PC-9 (cell line): ENCODE measurements around the gene FILIP1. TPM values are rescaled to one million over a fixed set of nuclear protein-coding genes. Genes with fewer than 3 reads are reported as not detected.

Experiments
- BruUV-seq: library from RNA; stranded (reverse); fragments of 400-500 nt; replicated peaks from 2 replicates; lab custom pipeline; 2021; lab: Mats Ljungman, UMichigan
- CTCF ChIA-PET: fragments of 300-600 bp; sonication (Branson Sonifier 250); formaldehyde crosslinking; loops from one replicate; lab custom pipeline; 2022; ENCODE audit warnings: antibody characterized with exemption; lab: Charles Lee
- POLR2A ChIA-PET: fragments of 300-600 bp; sonication (Branson Sonifier 250); formaldehyde crosslinking; loops from one replicate; lab custom pipeline; 2022; ENCODE audit warnings: antibody characterized with exemption; ENCODE audit not compliant: unreplicated experiment; lab: Charles Lee
- DNase-seq, 2 experiments: peaks; one replicate each; pipeline versions ENCODE4 v3.0.0 to v3.0.0-alpha.2; 2015 to 2022; ENCODE audit warnings: mixed read lengths in 1 of 2
- H2AFZ ChIP-seq: fragments of 200-600 bp; sonication (generic); 2 replicates; pipeline ENCODE4 v1.8.1; 2017; ENCODE audit warnings: antibody characterized with exemption
- H3F3A ChIP-seq: fragments of 200-600 bp; sonication (generic); 2 replicates; pipeline ENCODE4 v1.8.1; 2017; ENCODE audit warnings: antibody characterized with exemption, mild to moderate bottlenecking, low read depth; ENCODE audit not compliant: insufficient read depth
- H3K27ac ChIP-seq: fragments of 200-600 bp; sonication (generic); 2 replicates; pipeline ENCODE4 v1.6.1; 2016; ENCODE audit warnings: mixed run types
- H3K27me3 ChIP-seq: fragments of 200-600 bp; sonication (generic); 2 replicates; pipeline ENCODE4 v1.6.1; 2016; ENCODE audit warnings: low read depth, mixed run types; ENCODE audit not compliant: insufficient read depth
- H3K36me3 ChIP-seq: fragments of 200-600 bp; sonication (generic); 2 replicates; pipeline ENCODE4 v1.6.1; 2016; ENCODE audit warnings: low read depth, mixed run types
- H3K4me1 ChIP-seq: fragments of 200-600 bp; sonication (generic); replicated peaks from 2 replicates; pipeline ENCODE4 v1.6.1; 2016; ENCODE audit warnings: mixed run types; ENCODE audit not compliant: insufficient read depth
- H3K4me2 ChIP-seq: fragments of 200-600 bp; sonication (generic); 2 replicates; pipeline ENCODE4 v1.6.1; 2017; ENCODE audit warnings: mixed run types
- H3K4me3 ChIP-seq: fragments of 200-600 bp; sonication (generic); 2 replicates; pipeline ENCODE4 v1.6.1; 2016; ENCODE audit warnings: mixed run types
- H3K79me2 ChIP-seq: fragments of 200-600 bp; sonication (generic); 2 replicates; pipeline ENCODE4 v1.6.1; 2017; ENCODE audit warnings: low read depth, mixed run types
- H3K9me2 ChIP-seq: fragments of 200-600 bp; sonication (generic); 2 replicates; pipeline ENCODE4 v1.8.1; 2017; ENCODE audit warnings: mild to moderate bottlenecking; ENCODE audit not compliant: insufficient read depth
- H3K9me3 ChIP-seq: fragments of 200-600 bp; sonication (generic); 2 replicates; pipeline ENCODE4 v1.8.1; 2016; ENCODE audit warnings: low read depth; ENCODE audit not compliant: insufficient read depth
- H4K20me1 ChIP-seq: fragments of 200-600 bp; sonication (generic); 2 replicates; pipeline ENCODE4 v1.8.1; 2017; ENCODE audit not compliant: insufficient read depth
- EZH2 ChIP-seq: fragments of 200-600 bp; sonication (generic); IDR thresholded peaks from 2 replicates; pipeline ENCODE4 v1.8.0; 2017; ENCODE audit warnings: antibody characterized with exemption, low read depth
- intact Hi-C: fragments of 100-400 bp; cut with micrococcal nuclease; formaldehyde crosslinking; loops from one replicate; pipeline ENCODE4 v1.10.0; 2022; ENCODE audit not compliant: unreplicated experiment
- total RNA-seq: library from RNA; stranded (reverse); gene quantifications from 2 replicates; pipeline ENCODE4 v1.2.3, GENCODE V29; 2021
- TF ChIP-seq, protein P1 (sequence below): fragments of 200-600 bp; sonication (generic); conservative IDR thresholded peaks from 2 replicates; pipeline ENCODE4 v1.6.1; 2017; ENCODE audit warnings: mixed run types, antibody characterized with exemption, mild to moderate bottlenecking, moderate library complexity

The FILIP1 gene
- total RNA-seq, 1 experiment from 2014 or later = 0.15 TPM

DNA sequence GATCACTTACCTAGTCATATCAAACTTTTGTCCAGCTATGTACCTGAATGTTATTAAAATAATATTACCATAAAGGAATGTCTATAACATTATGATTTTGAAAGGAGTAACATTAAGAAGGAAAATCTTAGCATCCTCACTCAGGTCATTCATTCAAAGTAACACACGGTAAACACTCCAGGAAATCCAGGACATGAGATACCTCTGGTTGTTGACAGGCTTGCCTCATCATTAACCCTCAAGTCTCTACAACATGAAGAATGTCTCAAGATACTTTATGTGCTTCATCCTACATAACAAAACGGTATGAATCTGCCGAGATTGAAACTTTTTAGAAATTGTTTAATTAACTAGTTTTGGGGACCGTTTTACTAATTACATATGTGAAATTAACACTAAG lies 690 bp upstream of the FILIP1 start:
- Histone ChIP-seq H3K9me2 (no peaks in the 10 kb centered on the region), H3K79me2 (no peaks in the 10 kb centered on the region), H4K20me1 (no peaks in the 10 kb centered on the region), H3K4me2 (no peak overlapping the region), H3K27ac (no peak overlapping the region), H3K27me3 (no peaks in the 10 kb centered on the region), H2AFZ (no peak overlapping the region), H3K4me1 (no peaks in the 10 kb centered on the region), H3K9me3 (no peaks in the 10 kb centered on the region), H3K4me3 (no peak overlapping the region), H3F3A (no peaks in the 10 kb centered on the region), H3K36me3 (no peaks in the 10 kb centered on the region)
- no peak for DNase-seq
- intact Hi-C loops = no loop called here
- no peak for TF ChIP-seq EZH2
- TF ChIP-seq, protein P1, sequence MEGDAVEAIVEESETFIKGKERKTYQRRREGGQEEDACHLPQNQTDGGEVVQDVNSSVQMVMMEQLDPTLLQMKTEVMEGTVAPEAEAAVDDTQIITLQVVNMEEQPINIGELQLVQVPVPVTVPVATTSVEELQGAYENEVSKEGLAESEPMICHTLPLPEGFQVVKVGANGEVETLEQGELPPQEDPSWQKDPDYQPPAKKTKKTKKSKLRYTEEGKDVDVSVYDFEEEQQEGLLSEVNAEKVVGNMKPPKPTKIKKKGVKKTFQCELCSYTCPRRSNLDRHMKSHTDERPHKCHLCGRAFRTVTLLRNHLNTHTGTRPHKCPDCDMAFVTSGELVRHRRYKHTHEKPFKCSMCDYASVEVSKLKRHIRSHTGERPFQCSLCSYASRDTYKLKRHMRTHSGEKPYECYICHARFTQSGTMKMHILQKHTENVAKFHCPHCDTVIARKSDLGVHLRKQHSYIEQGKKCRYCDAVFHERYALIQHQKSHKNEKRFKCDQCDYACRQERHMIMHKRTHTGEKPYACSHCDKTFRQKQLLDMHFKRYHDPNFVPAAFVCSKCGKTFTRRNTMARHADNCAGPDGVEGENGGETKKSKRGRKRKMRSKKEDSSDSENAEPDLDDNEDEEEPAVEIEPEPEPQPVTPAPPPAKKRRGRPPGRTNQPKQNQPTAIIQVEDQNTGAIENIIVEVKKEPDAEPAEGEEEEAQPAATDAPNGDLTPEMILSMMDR = no peak
- no TSS peak for BruUV-seq
- CTCF ChIA-PET = no interaction called here
- POLR2A ChIA-PET = no interaction called here

DNA sequence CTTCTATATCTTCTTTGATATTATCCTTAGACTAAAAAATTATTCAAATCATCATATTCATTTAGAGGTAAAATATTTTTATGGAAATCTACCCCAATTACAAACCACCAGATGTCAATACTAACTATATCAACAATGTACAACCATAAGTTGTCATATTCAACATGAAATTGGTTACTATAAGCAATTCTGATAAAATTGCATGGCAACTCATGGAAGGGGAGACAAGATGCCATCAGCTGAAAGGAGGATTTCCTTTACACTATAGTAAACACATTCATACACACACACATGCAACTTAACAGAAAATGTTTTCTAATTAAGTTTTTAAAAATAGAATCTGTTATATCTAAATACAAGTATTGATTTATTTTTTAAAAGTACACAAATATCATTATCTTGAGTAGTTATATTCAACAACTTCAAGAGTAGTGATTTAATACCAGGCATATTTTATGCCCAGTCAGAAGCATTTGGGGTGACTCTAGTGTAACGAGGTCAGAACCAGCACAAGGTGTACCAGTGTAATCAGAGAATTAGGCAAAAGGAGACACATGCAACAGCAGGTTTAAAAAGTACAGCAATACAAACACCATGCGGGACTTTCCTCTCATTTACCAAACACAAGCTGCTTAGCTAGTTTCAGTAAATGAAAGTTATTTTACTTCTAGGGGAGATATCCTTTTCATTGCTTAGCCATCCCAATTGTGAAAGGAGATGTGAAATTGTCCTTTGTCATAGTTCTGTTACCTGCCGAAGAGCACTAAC lies 1.0 kb downstream of the FILIP1 start:
- Histone ChIP-seq H3K9me3 (no peaks in the 10 kb centered on the region), H3K4me1 (no peaks in the 10 kb centered on the region), H3K79me2 (no peaks in the 10 kb centered on the region), H3F3A (no peaks in the 10 kb centered on the region), H2AFZ (no peak overlapping the region), H3K4me2 (no peak overlapping the region), H3K4me3 (no peak overlapping the region), H4K20me1 (no peaks in the 10 kb centered on the region), H3K27me3 (no peaks in the 10 kb centered on the region), H3K27ac (no peak overlapping the region), H3K36me3 (no peaks in the 10 kb centered on the region), H3K9me2 (no peaks in the 10 kb centered on the region)
- intact Hi-C loops = no loop called here
- no peak for TF ChIP-seq EZH2
- TF ChIP-seq, protein P1 = no peak
- CTCF ChIA-PET = no interaction called here
- POLR2A ChIA-PET = no interaction called here
- BruUV-seq = no TSS peak
- DNase-seq = no peak

DNA sequence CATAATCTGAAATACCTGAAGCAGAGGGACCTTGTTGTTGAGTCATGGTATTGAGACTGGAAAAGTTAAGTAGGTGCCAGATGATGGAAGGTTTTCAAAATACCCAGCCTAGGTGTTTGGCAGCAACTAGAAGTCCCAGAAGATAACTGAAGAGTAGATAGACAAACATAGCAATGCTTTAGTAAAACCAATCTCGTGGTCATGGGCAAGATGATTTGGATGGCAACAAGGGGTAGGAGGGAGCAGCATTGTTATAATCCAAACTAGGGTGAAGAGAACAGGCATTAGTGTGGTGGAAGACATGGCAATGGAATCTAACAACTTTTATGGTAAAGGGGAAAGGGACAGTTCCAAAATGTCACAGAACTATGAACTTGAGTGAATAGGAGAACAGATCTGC lies 2.3 kb downstream of the FILIP1 start:
- no peaks in the 10 kb centered on the region for H3K9me3 ChIP-seq
- no peaks in the 10 kb centered on the region for H3K36me3 ChIP-seq
- no peak overlapping the region for H2AFZ ChIP-seq
- H3K27ac ChIP-seq = no peak overlapping the region
- H3K4me2 ChIP-seq = no peak overlapping the region
- no peaks in the 10 kb centered on the region for H3K27me3 ChIP-seq
- no peaks in the 10 kb centered on the region for H4K20me1 ChIP-seq
- no TSS peak for BruUV-seq
- no peak for DNase-seq
- no peaks in the 10 kb centered on the region for H3F3A ChIP-seq
- no peaks in the 10 kb centered on the region for H3K4me1 ChIP-seq
- H3K9me2 ChIP-seq = no peaks in the 10 kb centered on the region
- ChIA-PET POLR2A (no interaction called here), CTCF (no interaction called here)
- H3K79me2 ChIP-seq = no peaks in the 10 kb centered on the region
- intact Hi-C loops = no loop called here
- TF ChIP-seq, protein P1 = no peak
- no peak for TF ChIP-seq EZH2
- H3K4me3 ChIP-seq = no peak overlapping the region
